ENCODE results near the gene CCDC78.
A peak's percentile ranks its signal among the peaks of the same experiment; 100 is the strongest.

Gene CCDC78

GRCh38 chr16:709566-710499, 16.4 kb downstream of the CCDC78 start:
- DNase-seq, result no peak

- no peak for DNase-seq
Observed at GRCh38 chr16:708959-709358, 17.3 kb downstream of the CCDC78 start.

GRCh38 chr16:708019-708418, 18.2 kb downstream of the CCDC78 start:
- DNase-seq, result no peak

GRCh38 chr16:707062-707538, 19.1 kb downstream of the CCDC78 start:
- no peak for DNase-seq

- DNase-seq, result no peak
Observed at GRCh38 chr16:706189-707061, 19.8 kb downstream of the CCDC78 start.

GRCh38 chr16:705431-706188, 20.6 kb downstream of the CCDC78 start, which contains the start of gene FBXL16:
Gene FBXL16, minus strand, starts transcription at chr16:705801. Its CDS starts 8,396 bp downstream, at chr16:697405.
- no peak for DNase-seq

- no peak for DNase-seq
Observed at GRCh38 chr16:704552-705380, 21.5 kb downstream of the CCDC78 start.

- no peak for DNase-seq
Observed at GRCh38 chr16:704047-704446, 22.2 kb downstream of the CCDC78 start.

GRCh38 chr16:703406-703805, 22.8 kb downstream of the CCDC78 start:
- no peak for DNase-seq

- no peak for DNase-seq
Observed at GRCh38 chr16:702341-702740, 23.9 kb downstream of the CCDC78 start.

GRCh38 chr16:700684-701584, 25.3 kb downstream of the CCDC78 start:
- DNase-seq, result peak; percentile 50

GRCh38 chr16:698911-699671, 27.2 kb downstream of the CCDC78 start:
- peak; percentile 45 for DNase-seq

GRCh38 chr16:695355-696089, 30.7 kb downstream of the CCDC78 start:
- DNase-seq, result peak; percentile 71

GRCh38 chr16:694863-695354, 31.3 kb downstream of the CCDC78 start:
- DNase-seq, result no peak

GRCh38 chr16:694187-694862, 31.9 kb downstream of the CCDC78 start:
- DNase-seq, result no peak

- no peak for DNase-seq
Observed at GRCh38 chr16:693766-694165, 32.5 kb downstream of the CCDC78 start.

GRCh38 chr16:693364-693763, 32.9 kb downstream of the CCDC78 start:
- DNase-seq, result no peak
